ENCODE measurements around the gene OR10D3.

GRCh38 chr11:124176925-124177715, 6.0 kb upstream of the OR10D3 start:
- TF ChIP-seq CEBPB (IDR thresholded peaks at IDR 0.05; ENCODE audit: low read depth, low read length) (no peak), RAD21 (IDR thresholded peaks at IDR 0.05 in 1 of 2, conservative IDR thresholded peaks at IDR 0.05 in 1 of 2; ENCODE audit: low read depth in 2 of 2, low read length in 2 of 2) (no peak), CBX8 (IDR thresholded peaks at IDR 0.05; ENCODE audit: borderline replicate concordance, low read depth, low read length) (no peak), POLR2A (IDR thresholded peaks at IDR 0.05; ENCODE audit: control extremely low read depth in 1 of 2, low read depth in 2 of 2, low read length in 2 of 2) (no peak), CTCF (IDR thresholded peaks at IDR 0.05; ENCODE audit: control extremely low read depth in 1 of 3, insufficient read depth in 1 of 3, low read depth in 1 of 3, low read length in 3 of 3) (no peak), ZNF274 (IDR thresholded peaks at IDR 0.05; ENCODE audit: borderline replicate concordance, extremely low read depth, low read length) (no peak), RBBP5 (IDR thresholded peaks at IDR 0.05; ENCODE audit: borderline replicate concordance, low read depth, low read length) (no peak), BCL11A (IDR thresholded peaks at IDR 0.05; ENCODE audit: low read depth in 2 of 2, low read length in 2 of 2) (no peak), POLR2AphosphoS5 (IDR thresholded peaks at IDR 0.05; ENCODE audit: low read depth, low read length) (no peak), HDAC6 (IDR thresholded peaks at IDR 0.05; ENCODE audit: low read depth, low read length) (no peak), EP300 (IDR thresholded peaks at IDR 0.05; ENCODE audit: borderline replicate concordance in 1 of 2, low read depth in 2 of 2, low read length in 2 of 2) (no peak)
